Epithelial cell of prostate (primary cell): Measurements from ENCODE around the gene ASIC1.

Experiments used
- DNase-seq: peaks from one replicate; pipeline ENCODE4 v3.0.0-alpha.2; 2011; ENCODE audit warnings: low read depth, low spot score
- H3K27ac ChIP-seq: fragments of 450-650 bp; 2 replicates; pipeline ENCODE4 v1.5.1; 2017; ENCODE audit warnings: mild to moderate bottlenecking

ASIC1 gene

DNA sequence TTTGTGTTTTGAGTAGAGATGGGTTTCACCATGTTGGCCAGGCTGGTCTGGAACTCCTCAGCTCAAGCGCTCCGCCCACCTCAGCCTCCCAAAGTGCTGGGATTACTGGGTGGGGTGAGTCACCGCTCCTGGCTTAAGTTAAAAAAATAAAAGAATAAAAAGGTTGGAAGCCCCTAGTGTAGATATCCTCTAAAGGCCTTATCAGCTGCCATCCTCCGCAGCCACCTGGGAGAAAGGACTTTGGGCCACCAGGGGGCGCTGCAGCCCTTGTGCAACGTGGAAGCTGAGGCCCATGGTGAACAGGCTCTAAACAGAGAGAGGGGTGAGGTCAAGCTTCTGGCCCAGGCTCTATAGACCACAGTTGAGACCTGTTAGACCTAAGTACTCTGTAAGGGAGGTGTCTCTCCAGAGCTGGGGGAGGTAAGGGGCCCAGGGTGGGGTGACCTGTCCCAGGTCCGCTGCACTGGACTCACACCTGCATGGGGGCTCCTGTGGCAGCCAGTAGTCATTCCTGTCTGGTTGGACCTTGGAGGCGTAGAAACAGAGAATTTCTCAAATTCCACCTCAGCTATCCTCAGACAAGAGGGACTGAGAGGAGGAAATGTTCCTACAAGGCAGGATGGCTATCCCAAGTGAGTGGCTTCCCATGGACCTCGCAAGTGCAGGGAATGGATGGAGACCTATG is 18.1 kb upstream of the ASIC1 start:
- no peak overlapping the region for H3K27ac ChIP-seq
- DNase-seq: peak; percentile 27

GRCh38 chr12:50040657-50041056 is 16.7 kb upstream of the ASIC1 start:
- DNase-seq: no peak
- H3K27ac ChIP-seq: no peak overlapping the region

DNA sequence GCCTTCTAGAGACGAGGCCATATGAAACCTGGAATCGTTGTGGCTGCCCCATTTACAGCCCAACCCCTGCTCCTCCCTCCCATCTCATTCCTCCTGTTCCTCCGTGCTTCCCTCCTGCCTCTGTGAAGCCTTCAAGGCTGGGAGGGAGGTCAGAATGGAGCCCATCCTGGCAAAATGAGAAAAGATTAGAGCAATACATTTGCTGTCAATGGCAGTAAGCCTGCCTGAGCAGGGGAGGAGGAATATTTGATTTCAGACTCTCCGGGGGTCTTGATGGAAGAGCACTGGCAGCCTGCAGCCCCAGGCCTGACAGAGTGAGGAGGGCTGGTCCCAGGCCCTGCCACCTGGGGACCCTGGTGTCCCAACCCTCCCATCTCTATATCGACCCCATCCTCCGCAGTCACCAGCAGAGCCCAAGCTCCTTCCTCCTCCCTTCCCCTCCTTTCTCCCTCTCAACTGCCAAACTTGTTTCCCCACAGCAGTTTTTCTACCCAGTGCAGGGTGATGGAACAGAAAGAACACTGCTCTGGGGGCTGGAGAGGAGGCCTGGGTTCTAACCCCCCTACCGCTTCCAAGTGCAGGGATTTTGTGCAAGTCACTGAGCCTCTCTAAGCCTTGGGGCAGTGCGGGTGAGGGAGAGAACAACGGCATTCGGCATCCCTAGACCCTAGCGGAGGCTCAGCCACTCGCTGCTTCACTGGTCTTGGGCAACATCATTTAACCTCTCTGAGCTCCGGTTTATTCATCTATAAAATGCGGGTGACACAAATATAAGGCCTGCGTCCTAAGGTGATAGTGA is 16.1 kb upstream of the ASIC1 start:
- no peak overlapping the region for H3K27ac ChIP-seq
- DNase-seq: no peak

- DNase-seq: no peak
- H3K27ac ChIP-seq: no peak overlapping the region
These were observed 15.4 kb upstream of the ASIC1 start for GRCh38 chr12:50041962-50042361.

DNA sequence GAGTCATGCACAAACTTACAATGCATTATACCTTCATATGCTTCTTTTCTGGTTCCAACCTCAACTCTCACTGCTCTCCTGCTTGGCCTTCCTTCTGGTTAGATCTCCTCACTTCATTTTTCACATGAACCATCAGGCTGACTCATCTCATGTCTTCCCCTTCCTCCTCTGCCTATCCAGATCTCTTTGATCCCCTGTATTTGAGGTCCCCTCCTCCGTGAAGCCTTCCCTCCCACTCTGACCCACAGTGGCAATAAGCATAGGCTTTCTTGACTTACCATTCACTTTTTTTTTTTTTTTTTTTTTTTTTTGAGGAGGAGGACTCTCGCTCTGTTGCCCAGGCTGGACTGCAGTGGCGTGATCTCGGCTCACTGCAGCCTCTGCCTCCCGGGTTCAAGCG is 14.7 kb upstream of the ASIC1 start:
- DNase-seq: no peak
- H3K27ac ChIP-seq: no peak overlapping the region

- no peak overlapping the region for H3K27ac ChIP-seq
- DNase-seq: no peak
These were observed 14.1 kb upstream of the ASIC1 start for GRCh38 chr12:50043308-50043707.

GRCh38 chr12:50043854-50044253 is 13.5 kb upstream of the ASIC1 start:
- DNase-seq: no peak
- no peak overlapping the region for H3K27ac ChIP-seq

- no peak for DNase-seq
- H3K27ac ChIP-seq: no peak overlapping the region
These were observed 9.6 kb upstream of the ASIC1 start for GRCh38 chr12:50047693-50048250.

DNA sequence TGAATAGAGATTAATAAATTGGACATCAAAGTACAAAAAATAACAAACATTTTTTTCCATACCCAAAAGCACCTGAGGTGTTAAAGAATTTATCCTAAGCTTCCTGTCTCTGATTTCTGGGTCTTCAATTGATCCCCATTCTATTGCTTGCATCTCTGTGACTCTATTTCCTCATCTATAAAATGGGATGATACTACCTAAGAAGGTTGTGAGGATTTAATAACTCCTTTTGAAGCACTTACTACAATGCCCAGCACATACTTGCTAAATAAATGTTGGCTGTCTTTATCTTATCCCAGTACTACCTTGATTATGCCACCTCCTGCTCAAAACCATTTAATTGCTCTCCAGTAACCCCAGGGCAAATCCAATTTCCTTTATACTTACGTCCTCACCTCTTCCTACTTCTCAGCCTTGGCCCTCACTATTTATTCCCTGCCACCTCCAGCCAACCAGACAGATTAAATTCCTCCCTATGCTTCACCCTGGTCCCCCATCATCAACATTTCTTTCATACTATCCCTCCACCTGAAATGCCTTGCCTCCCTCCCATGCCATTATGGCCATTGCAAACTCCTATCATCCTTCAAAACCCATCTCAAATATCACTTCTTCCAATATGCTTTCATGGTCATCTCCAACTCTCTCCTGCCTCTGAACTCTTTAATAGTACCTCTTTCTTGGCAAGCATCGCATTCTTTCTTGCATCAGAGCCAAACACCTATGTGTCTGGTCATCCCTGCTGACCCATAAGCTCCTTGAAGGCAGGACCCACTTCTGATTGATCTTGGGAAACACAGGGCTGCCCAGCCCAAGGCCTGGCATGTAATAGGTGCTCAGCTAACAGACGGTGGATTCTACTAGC is 7.9 kb upstream of the ASIC1 start:
- no peak overlapping the region for H3K27ac ChIP-seq
- DNase-seq: no peak

- H3K27ac ChIP-seq: no peak overlapping the region
- DNase-seq: no peak
These were observed 7.3 kb upstream of the ASIC1 start for GRCh38 chr12:50050119-50050385.

- no peak overlapping the region for H3K27ac ChIP-seq
- DNase-seq: no peak
These were observed 6.8 kb upstream of the ASIC1 start for GRCh38 chr12:50050410-50051098.

- no peak overlapping the region for H3K27ac ChIP-seq
- DNase-seq: no peak
These were observed 6.1 kb upstream of the ASIC1 start for GRCh38 chr12:50051101-50051806.

DNA sequence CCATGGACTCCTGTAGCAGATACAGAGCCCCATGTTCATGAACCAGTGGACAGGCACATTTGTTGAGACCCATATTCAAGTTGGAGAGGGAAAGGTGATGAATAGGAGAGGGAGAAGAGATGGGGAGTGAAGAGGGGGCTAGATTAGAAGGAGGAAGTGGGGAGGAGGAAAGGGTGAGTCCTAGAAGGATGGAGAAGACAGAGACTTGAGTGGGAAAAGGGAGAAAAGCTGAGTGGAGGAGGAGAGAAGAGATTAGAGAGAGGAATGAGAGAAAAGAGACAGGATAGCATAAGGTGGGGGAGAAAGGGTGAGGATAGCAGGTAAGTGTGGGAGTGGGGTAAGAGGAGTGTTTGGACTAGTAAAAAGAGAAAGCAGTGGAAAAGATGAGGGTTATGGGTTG is 4.9 kb upstream of the ASIC1 start:
- DNase-seq: no peak

DNA sequence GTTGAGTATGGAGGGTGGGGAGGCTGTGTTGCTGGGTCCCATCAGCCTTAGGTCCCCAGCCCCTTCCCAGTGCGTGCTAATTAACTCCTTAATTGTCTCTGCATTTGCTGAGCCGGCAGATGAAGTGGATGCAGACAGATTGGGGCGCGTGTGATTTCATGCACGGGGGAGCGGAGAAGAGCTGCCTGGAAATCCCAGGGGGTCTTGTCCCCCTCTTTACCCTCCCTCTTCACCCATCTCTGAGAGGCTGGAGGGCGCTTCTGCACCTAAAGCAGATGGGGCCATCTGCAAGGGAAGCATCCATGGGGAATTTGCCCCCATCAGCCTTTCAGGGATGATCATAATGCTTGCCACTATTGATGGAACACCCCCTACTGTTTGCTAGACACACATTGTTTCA is 4.4 kb upstream of the ASIC1 start:
- H3K27ac ChIP-seq: no peak overlapping the region
- DNase-seq: no peak

More for the DNA sequence above, 4.9 kb upstream of the ASIC1 start:
- H3K27ac ChIP-seq: no peak overlapping the region

DNA sequence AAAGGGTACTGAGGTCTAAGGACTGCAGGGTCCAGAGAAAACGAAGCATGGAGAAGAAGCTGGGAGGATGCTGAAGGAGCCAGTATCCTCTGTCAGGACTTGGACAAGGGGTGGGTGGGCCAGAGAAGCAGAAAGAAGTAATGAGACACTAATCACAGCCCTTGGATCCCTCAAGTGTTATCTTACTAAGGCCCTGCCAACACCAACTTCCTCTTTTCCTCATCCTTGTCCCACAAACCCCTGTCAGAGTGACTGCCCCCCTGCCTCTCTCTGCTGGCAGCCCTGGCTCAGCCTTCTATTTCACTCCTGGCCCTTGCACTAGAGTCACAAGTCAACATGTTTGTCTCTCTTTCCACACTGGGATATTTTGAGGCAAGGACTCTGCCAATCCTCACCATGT is 3.8 kb upstream of the ASIC1 start:
- H3K27ac ChIP-seq: no peak overlapping the region
- no peak for DNase-seq

GRCh38 chr12:50055831-50056638 is 1.4 kb upstream of the ASIC1 start:
- H3K27ac ChIP-seq: no peak overlapping the region
- no peak for DNase-seq

DNA sequence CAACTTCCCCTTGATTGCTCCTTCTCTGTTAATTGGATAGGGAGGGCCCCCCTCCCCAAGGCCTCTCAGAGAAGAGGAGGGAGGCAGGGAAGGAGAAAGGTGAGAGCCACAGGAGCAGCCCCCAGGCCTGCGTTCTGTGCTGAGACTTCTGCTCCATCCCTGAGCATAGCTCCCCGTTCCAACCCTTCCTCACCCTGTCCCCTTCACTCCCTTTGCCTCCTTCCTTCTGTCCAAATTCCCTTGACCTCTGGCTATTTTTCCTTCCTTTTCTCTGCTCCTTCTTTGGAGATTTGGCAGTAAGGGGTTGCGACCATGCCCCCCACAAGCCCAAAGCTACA is 788 bp upstream of the ASIC1 start:
- H3K27ac ChIP-seq: no peak overlapping the region
- DNase-seq: no peak

DNA sequence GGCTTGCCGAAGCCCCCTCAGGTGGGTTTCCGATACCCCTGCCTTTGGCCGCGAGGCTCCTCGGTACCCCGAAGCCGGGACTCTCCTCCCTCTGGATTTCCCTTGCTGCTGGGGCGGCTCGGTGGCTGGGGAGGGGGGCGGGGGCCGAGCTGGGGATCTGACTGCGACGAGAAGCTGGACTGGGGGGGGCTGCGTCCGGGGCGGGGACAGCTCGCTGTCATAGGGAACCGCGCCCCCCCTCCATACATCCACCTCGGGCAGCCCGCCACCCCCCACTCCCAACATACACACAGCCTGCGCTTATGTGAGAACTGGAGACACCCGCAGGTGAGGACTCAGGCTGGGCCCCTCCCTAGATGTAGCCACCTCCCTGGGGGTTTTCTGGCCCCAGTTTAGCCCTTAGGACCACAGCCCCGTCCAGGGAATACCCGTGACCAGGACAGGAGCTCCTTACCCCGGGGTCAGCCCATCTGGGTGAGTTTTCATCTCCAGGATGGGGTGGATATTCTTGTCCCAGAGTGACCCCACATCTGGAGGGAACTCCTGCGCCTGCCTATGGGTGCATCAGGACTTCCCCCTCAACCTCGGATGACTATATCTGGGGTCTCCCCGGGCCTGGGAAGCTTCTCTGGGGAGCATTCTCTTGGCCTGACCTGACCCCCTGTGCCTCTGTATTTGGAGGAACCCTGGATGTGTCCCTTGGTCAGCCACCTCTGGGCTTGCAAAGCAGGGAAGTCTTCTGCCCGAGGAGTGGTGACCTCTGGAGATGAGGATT is 687 bp downstream of the ASIC1 start:
- DNase-seq: no peak
- H3K27ac ChIP-seq: no peak overlapping the region
